K562 (cell line): Measurements from ENCODE around the gene CD164L2. TPM values are rescaled to one million over a fixed set of nuclear protein-coding genes. Genes with fewer than 3 reads are reported as not detected.

ENCODE experiments used
- C11orf30 ChIP-seq: fragments of 450-650 bp; IDR thresholded peaks from 2 replicates; pipeline ENCODE4 v1.6.1; 2016; ENCODE audit warnings: low read depth, mild to moderate bottlenecking
- GATAD2B ChIP-seq: fragments of 450-650 bp; IDR thresholded peaks from 2 replicates; pipeline ENCODE4 v1.6.1; 2017; ENCODE audit warnings: mild to moderate bottlenecking, borderline replicate concordance
- KAT2B ChIP-seq: IDR thresholded peaks from one replicate; pipeline ENCODE4 v1.6.1; 2012; ENCODE audit warnings: low read depth, mild to moderate bottlenecking, control low read depth, inconsistent platforms, low read length, moderate library complexity
- KAT8 ChIP-seq: fragments of 450-650 bp; IDR thresholded peaks from 2 replicates; pipeline ENCODE4 v1.6.1; 2016; ENCODE audit warnings: low read depth, mild to moderate bottlenecking
- L3MBTL2 ChIP-seq: fragments of 450-650 bp; IDR thresholded peaks from 2 replicates; pipeline ENCODE4 v1.6.1; 2016; ENCODE audit warnings: mild to moderate bottlenecking, moderate library complexity
- PCBP2 ChIP-seq: fragments of 200-400 bp; formaldehyde crosslinking; IDR thresholded peaks from 2 replicates; pipeline ENCODE4 v1.6.1; 2018; ENCODE audit warnings: low read length, low read depth, mild to moderate bottlenecking, moderate library complexity; ENCODE audit not compliant: poor library complexity, severe bottlenecking
- PPARD ChIP-seq: fragments of 250-450 bp; sonication (Bioruptor Pico); IDR thresholded peaks from 2 replicates; pipeline ENCODE4 v1.8.0; 2022; ENCODE audit warnings: inconsistent platforms, mild to moderate bottlenecking, moderate library complexity
- PTTG1 ChIP-seq: fragments of 450-650 bp; IDR thresholded peaks from 2 replicates; pipeline ENCODE4 v1.6.1; 2016; ENCODE audit warnings: low read depth, mild to moderate bottlenecking, missing genetic modification characterization, missing compliant biosample characterization
- RBFOX2 ChIP-seq: fragments of 200-400 bp; formaldehyde crosslinking; IDR thresholded peaks from 2 replicates; pipeline ENCODE4 v1.6.1; 2017; ENCODE audit warnings: low read depth, mild to moderate bottlenecking, low read length, moderate library complexity
- RNF2 ChIP-seq: sonication (generic); IDR thresholded peaks from 2 replicates; pipeline ENCODE4 v1.6.1; 2016
- SMAD2 ChIP-seq: fragments of 150-350 bp; IDR thresholded peaks from 2 replicates; pipeline ENCODE4 v1.6.1; 2014; ENCODE audit warnings: low read depth, mild to moderate bottlenecking, low read length
- SP2 ChIP-seq: IDR thresholded peaks from 2 replicates; pipeline ENCODE4 v1.6.1; 2011; ENCODE audit warnings: mild to moderate bottlenecking, low read depth, low read length, moderate library complexity; ENCODE audit not compliant: poor library complexity, severe bottlenecking; ENCODE audit errors: extremely low read depth
- WHSC1 ChIP-seq: IDR thresholded peaks from one replicate; pipeline ENCODE4 v1.6.1; 2012; ENCODE audit warnings: low read length, control low read depth, inconsistent platforms
- ZNF140 ChIP-seq: fragments of 250-450 bp; sonication (Bioruptor Pico); IDR thresholded peaks from 2 replicates; pipeline ENCODE4 v1.8.0; 2021; ENCODE audit warnings: moderate library complexity, mild to moderate bottlenecking, inconsistent platforms
- ZNF318 ChIP-seq, 2 experiments: fragments of 450-650 bp; IDR thresholded peaks; 2 replicates each; pipeline ENCODE4 v1.6.1; 2016; ENCODE audit warnings: mild to moderate bottlenecking in 2 of 2, borderline replicate concordance in 1 of 2, low read depth in 1 of 2, moderate library complexity in 1 of 2
- ZNF436 ChIP-seq: fragments of 250-450, 450-650 bp; sonication (Bioruptor Pico); formaldehyde crosslinking; IDR thresholded peaks from 2 replicates; pipeline ENCODE4 v1.7.0; 2020; ENCODE audit warnings: mild to moderate bottlenecking
- polyA plus RNA-seq, 8 experiments: library from polyadenylated mRNA; depleted of rRNA in 4 of 8; stranded (reverse) in 5 of 8; unstranded in 3 of 8; fragments of >200 nt; fragmentation: Nextera tagmentation in 2 of 8; fragmentation: Illumina TruSeq in 1 of 8; extraction: Ambion mirVana in 2 of 8; extraction: Trizol in 1 of 8; gene quantifications; 2 replicates each; pipeline versions ENCODE4 v1.2.1 to v1.2.3, GENCODE V29; 2011 to 2014; ENCODE audit warnings: inconsistent platforms in 1 of 8, missing spikeins in 1 of 8
- total RNA-seq, 7 experiments: library from RNA; depleted of rRNA in 6 of 7; stranded (reverse); fragments of >200 nt in 6 of 7; fragmentation: Illumina TruSeq in 2 of 7; extraction: Trizol in 2 of 7; gene quantifications; 2 replicates each; pipeline versions ENCODE4 v1.2.1 to v1.2.3, GENCODE V29; 2011 to 2021; ENCODE audit warnings: low replicate concordance in 1 of 7
- TF ChIP-seq, protein P1 (sequence below): sonication (generic); formaldehyde crosslinking; IDR thresholded peaks from 2 replicates; pipeline ENCODE4 v1.8.0; 2022; ENCODE audit warnings: missing genetic modification reagents, mild to moderate bottlenecking, borderline replicate concordance

The CD164L2 gene
- total and polyA plus RNA-seq, 9 of the 15 experiments (the other 6 are each of a cell fraction or from before 2014, with no cell fraction given): 0.08 to 0.92 (median 0.38) TPM; not detected in 1

GRCh38 chr1:27428316-27429028, 45.3 kb upstream of the CD164L2 start (continued):
- TF ChIP-seq ZNF318 (IDR thresholded peaks at IDR 0.05; ENCODE audit: borderline replicate concordance in 1 of 2, low read depth in 1 of 2): no peak
- no peak for TF ChIP-seq KAT2B
- peak; percentile 96 for TF ChIP-seq C11orf30
- no peak for TF ChIP-seq SMAD2
- no peak for TF ChIP-seq PPARD
- no peak for TF ChIP-seq ZNF436
- no peak for TF ChIP-seq KAT8
- no peak for TF ChIP-seq ZNF140 (CRISPR knock-in tag)
- peak; percentile 93 for TF ChIP-seq L3MBTL2
- peak; percentile 85 for TF ChIP-seq RNF2
- no peak for TF ChIP-seq PCBP2
- no peak for TF ChIP-seq PTTG1 (tag)
- TF ChIP-seq WHSC1: no peak
- no peak for TF ChIP-seq SP2
- TF ChIP-seq GATAD2B: no peak
- TF ChIP-seq, protein P1, sequence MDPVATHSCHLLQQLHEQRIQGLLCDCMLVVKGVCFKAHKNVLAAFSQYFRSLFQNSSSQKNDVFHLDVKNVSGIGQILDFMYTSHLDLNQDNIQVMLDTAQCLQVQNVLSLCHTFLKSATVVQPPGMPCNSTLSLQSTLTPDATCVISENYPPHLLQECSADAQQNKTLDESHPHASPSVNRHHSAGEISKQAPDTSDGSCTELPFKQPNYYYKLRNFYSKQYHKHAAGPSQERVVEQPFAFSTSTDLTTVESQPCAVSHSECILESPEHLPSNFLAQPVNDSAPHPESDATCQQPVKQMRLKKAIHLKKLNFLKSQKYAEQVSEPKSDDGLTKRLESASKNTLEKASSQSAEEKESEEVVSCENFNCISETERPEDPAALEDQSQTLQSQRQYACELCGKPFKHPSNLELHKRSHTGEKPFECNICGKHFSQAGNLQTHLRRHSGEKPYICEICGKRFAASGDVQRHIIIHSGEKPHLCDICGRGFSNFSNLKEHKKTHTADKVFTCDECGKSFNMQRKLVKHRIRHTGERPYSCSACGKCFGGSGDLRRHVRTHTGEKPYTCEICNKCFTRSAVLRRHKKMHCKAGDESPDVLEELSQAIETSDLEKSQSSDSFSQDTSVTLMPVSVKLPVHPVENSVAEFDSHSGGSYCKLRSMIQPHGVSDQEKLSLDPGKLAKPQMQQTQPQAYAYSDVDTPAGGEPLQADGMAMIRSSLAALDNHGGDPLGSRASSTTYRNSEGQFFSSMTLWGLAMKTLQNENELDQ (CRISPR knock-in tag): no peak
- no peak for TF ChIP-seq RBFOX2
